HCT116 (cell line): ENCODE measurements around the gene KCND1. TPM values are rescaled to one million over a fixed set of nuclear protein-coding genes. Genes with fewer than 3 reads are reported as not detected.

Experiments used
- ATAC-seq: fragments of 200-7000 bp; cut with Tn5 transposase; 2 replicates; pipeline ENCODE4 v1.9.1; 2020; ENCODE audit warnings: mild to moderate bottlenecking, moderate library complexity
- BruUV-seq: library from RNA; stranded (reverse); fragments of 400-500 nt; replicated peaks from 2 replicates; lab custom pipeline; 2021; lab: Mats Ljungman, UMichigan
- CTCF ChIA-PET: fragments of 300-600 bp; sonication (Branson Sonifier 250); formaldehyde crosslinking; loops from one replicate; lab custom pipeline; 2021; ENCODE audit warnings: antibody characterized with exemption; lab: Charles Lee
- POLR2A ChIA-PET: fragments of 300-600, 350-600 bp; sonication (Branson Sonifier 250); formaldehyde crosslinking; loops from one replicate; lab custom pipeline; 2021; ENCODE audit warnings: antibody characterized with exemption; lab: Charles Lee
- RAD21 ChIA-PET, 2 experiments: fragments of 300-600 bp; sonication (Branson Sonifier 250); formaldehyde crosslinking; loops; one replicate each; lab custom pipeline; 2023; ENCODE audit warnings: low total read pairs in 2 of 2; ENCODE audit not compliant: uncharacterized antibody in 2 of 2, unreplicated experiment in 2 of 2, low non-redundant PET in 1 of 2; lab: Charles Lee
- DNase-seq: peaks from one replicate; pipeline ENCODE4 v3.0.0-alpha.2; 2010; ENCODE audit warnings: low read depth, low spot score
- H2AFZ ChIP-seq: fragments of 200-600 bp; shearing (Covaris generic), sonication (generic); 2 replicates; pipeline ENCODE4 v1.6.1; 2017; ENCODE audit warnings: low read depth, mixed run types, mixed read lengths, antibody characterized with exemption, low read length; ENCODE audit not compliant: poor library complexity, severe bottlenecking
- H3K27ac ChIP-seq: 2 replicates; pipeline ENCODE4 v1.5.1; 2012; ENCODE audit warnings: low read depth, low read length
- H3K27me3 ChIP-seq: fragments of 200-600 bp; sonication (generic); 2 replicates; pipeline ENCODE4 v1.6.1; 2016; ENCODE audit warnings: mixed run types, low read length, mixed read lengths; ENCODE audit not compliant: insufficient read depth
- H3K36me3 ChIP-seq, 2 experiments: fragments of 200-500 bp in 1 of 2; fragments of 200-600 bp in 1 of 2; sonication (Bioruptor generic) in 1 of 2; sonication (generic) in 1 of 2; 2 replicates each; pipeline versions ENCODE4 v1.5.1 to v1.6.1; 2014 to 2016; ENCODE audit warnings: low read length in 2 of 2, inconsistent platforms in 1 of 2, mixed read lengths in 1 of 2, mixed run types in 1 of 2; ENCODE audit not compliant: insufficient read depth in 2 of 2, control insufficient read depth in 1 of 2
- H3K4me1 ChIP-seq, 2 experiments: fragments of 200-600 bp in 1 of 2; sonication (generic) in 1 of 2; 2 replicates each; pipeline versions ENCODE4 v1.5.1 to v1.6.1; 2012 to 2017; ENCODE audit warnings: low read length in 2 of 2, inconsistent platforms in 1 of 2, mild to moderate bottlenecking in 1 of 2, mixed read lengths in 1 of 2, mixed run types in 1 of 2, moderate library complexity in 1 of 2; ENCODE audit not compliant: insufficient read depth in 2 of 2, control insufficient read depth in 1 of 2
- H3K4me2 ChIP-seq: fragments of 200-600 bp; sonication (generic); 2 replicates; pipeline ENCODE4 v1.6.1; 2017; ENCODE audit warnings: mixed run types, low read length, mixed read lengths
- H3K4me3 ChIP-seq, 2 experiments: fragments of 200-600 bp in 1 of 2; sonication (generic) in 1 of 2; replicated peaks in 1 of 2; 2 replicates each; pipeline ENCODE4 v1.5.1; 2011 to 2016; ENCODE audit warnings: low read length in 2 of 2, control low read depth in 1 of 2, low read depth in 1 of 2, mild to moderate bottlenecking in 1 of 2, mixed read lengths in 1 of 2, mixed run types in 1 of 2
- H3K79me2 ChIP-seq: fragments of 200-600 bp; sonication (generic); 2 replicates; pipeline ENCODE4 v1.6.1; 2017; ENCODE audit warnings: mild to moderate bottlenecking, mixed run types, low read length, moderate library complexity, mixed read lengths; ENCODE audit not compliant: insufficient read depth
- H3K9ac ChIP-seq: fragments of 200-600 bp; sonication (generic); 2 replicates; pipeline ENCODE4 v1.6.1; 2016; ENCODE audit warnings: low read length, mixed read lengths
- H3K9me2 ChIP-seq: fragments of 200-600 bp; sonication (generic), shearing (Covaris generic); 2 replicates; pipeline ENCODE4 v1.6.1; 2017; ENCODE audit warnings: mixed run types, mild to moderate bottlenecking, moderate library complexity; ENCODE audit not compliant: insufficient read depth
- H3K9me3 ChIP-seq, 2 experiments: fragments of 200-500 bp in 1 of 2; fragments of 200-600 bp in 1 of 2; sonication (Bioruptor generic) in 1 of 2; sonication (generic) in 1 of 2; 2 replicates each; pipeline ENCODE4 v1.6.1; 2014 to 2017; ENCODE audit warnings: low read length in 2 of 2, mixed read lengths in 2 of 2, inconsistent platforms in 1 of 2, low read depth in 1 of 2, mild to moderate bottlenecking in 1 of 2, mixed run types in 1 of 2, moderate library complexity in 1 of 2; ENCODE audit not compliant: control insufficient read depth in 1 of 2, insufficient read depth in 1 of 2
- H4K20me1 ChIP-seq: fragments of 200-600 bp; sonication (generic), shearing (Covaris generic); 2 replicates; pipeline ENCODE4 v1.6.1; 2017; ENCODE audit warnings: mixed run types, mild to moderate bottlenecking, moderate library complexity; ENCODE audit not compliant: insufficient read depth
- EGR1 ChIP-seq: IDR thresholded peaks from 2 replicates; pipeline ENCODE4 v1.6.1; 2012; ENCODE audit warnings: low read depth
- EZH2phosphoT487 ChIP-seq: fragments of 200-600 bp; IDR thresholded peaks from 2 replicates; pipeline ENCODE4 v1.6.1; 2018; ENCODE audit warnings: antibody characterized with exemption, borderline replicate concordance
- FOSL1 ChIP-seq: IDR thresholded peaks from 2 replicates; pipeline ENCODE4 v1.6.1; 2012; ENCODE audit warnings: low read depth
- POLR2AphosphoS5 ChIP-seq: IDR thresholded peaks from 2 replicates; pipeline ENCODE4 v1.6.1; 2011; ENCODE audit warnings: mild to moderate bottlenecking, low read depth, low read length, moderate library complexity
- SIN3A ChIP-seq: IDR thresholded peaks from 2 replicates; pipeline ENCODE4 v1.6.1; 2012; ENCODE audit warnings: low read depth
- SP1 ChIP-seq: IDR thresholded peaks from 2 replicates; pipeline ENCODE4 v1.6.1; 2012; ENCODE audit warnings: low read depth
- TCF7L2 ChIP-seq: IDR thresholded peaks from 2 replicates; pipeline ENCODE4 v1.7.0; 2011; ENCODE audit warnings: borderline replicate concordance, inconsistent platforms; ENCODE audit not compliant: insufficient read depth, insufficient read length; ENCODE audit errors: extremely low read depth
- intact Hi-C: fragments of 100-400 bp; cut with micrococcal nuclease; formaldehyde crosslinking; loops from 2 replicates; pipeline ENCODE4 v1.10.0; 2022
- total RNA-seq: library from RNA; stranded (reverse); gene quantifications from one replicate; pipeline ENCODE4 v1.2.1, GENCODE V29; 2021; ENCODE audit not compliant: unreplicated experiment
- TF ChIP-seq, protein P1 (sequence below): IDR thresholded peaks from 2 replicates; pipeline ENCODE4 v1.6.1; 2012
- TF ChIP-seq, protein P2 (sequence below): IDR thresholded peaks from 2 replicates; pipeline ENCODE4 v1.6.1; 2011; ENCODE audit warnings: mild to moderate bottlenecking, low read length, moderate library complexity; ENCODE audit not compliant: insufficient replicate concordance; ENCODE audit errors: extremely low read depth

The KCND1 gene
- total RNA-seq, 1 experiment from 2014 or later = 5.5 TPM

DNA sequence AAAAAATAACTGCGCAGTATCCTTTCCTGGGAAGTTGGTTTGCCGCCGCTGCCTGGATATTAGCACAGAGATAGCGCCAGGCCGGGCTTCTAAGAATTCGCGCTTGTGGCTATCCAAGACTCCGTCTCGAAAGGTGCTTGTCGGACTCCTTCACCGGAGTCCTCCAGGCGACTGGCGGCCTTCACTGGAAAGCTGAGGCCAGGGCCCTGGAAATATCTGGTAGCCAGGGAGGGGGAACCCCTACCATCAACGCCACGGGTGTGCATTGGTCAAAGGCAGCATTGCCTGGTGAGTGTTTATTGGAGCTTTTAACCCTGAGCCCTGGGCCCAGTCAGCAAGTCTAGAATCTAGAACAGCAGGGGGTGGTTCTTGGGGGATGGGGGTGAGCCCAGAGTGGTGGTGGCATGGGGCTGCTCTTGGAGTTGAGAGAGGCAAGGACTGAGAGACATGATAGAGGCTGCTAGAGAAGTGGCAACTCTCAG lies 52.2 kb downstream of the KCND1 start:
- no TSS peak for BruUV-seq
- CTCF ChIA-PET = no interaction called here

More for the DNA sequence above, 52.2 kb downstream of the KCND1 start:
- peak overlapping the region; percentile 79 for H3K4me2 ChIP-seq
- H3K36me3 ChIP-seq = peaks cover 3 to 6% of the 10 kb centered on the region in 2 experiments; a peak in 3 of 4 replicates
- ChIA-PET POLR2A (no interaction called here), RAD21 (no interaction called here)
- no peaks in the 10 kb centered on the region for H3K9me3 ChIP-seq
- ATAC-seq (no peak), DNase-seq (no peak)
- intact Hi-C loops = loop anchor here (2.0 to 5.0 kb wide), 2 partner anchors 37 to 157 kb away; partner anchors contain the start of genes GLOD5 and OTUD5
- TF ChIP-seq EGR1 (no peak), FOSL1 (no peak), SP1 (no peak), TCF7L2 (no peak), POLR2AphosphoS5 (no peak), EZH2phosphoT487 (no peak), SIN3A (no peak)
- TF ChIP-seq, protein P1, sequence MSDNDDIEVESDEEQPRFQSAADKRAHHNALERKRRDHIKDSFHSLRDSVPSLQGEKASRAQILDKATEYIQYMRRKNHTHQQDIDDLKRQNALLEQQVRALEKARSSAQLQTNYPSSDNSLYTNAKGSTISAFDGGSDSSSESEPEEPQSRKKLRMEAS = no peak
- TF ChIP-seq, protein P2, sequence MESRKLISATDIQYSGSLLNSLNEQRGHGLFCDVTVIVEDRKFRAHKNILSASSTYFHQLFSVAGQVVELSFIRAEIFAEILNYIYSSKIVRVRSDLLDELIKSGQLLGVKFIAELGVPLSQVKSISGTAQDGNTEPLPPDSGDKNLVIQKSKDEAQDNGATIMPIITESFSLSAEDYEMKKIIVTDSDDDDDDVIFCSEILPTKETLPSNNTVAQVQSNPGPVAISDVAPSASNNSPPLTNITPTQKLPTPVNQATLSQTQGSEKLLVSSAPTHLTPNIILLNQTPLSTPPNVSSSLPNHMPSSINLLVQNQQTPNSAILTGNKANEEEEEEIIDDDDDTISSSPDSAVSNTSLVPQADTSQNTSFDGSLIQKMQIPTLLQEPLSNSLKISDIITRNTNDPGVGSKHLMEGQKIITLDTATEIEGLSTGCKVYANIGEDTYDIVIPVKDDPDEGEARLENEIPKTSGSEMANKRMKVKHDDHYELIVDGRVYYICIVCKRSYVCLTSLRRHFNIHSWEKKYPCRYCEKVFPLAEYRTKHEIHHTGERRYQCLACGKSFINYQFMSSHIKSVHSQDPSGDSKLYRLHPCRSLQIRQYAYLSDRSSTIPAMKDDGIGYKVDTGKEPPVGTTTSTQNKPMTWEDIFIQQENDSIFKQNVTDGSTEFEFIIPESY = no peak
- H2AFZ ChIP-seq = no peak overlapping the region
- H4K20me1 ChIP-seq = no peaks in the 10 kb centered on the region
- H3K4me1 ChIP-seq = peaks cover 5 to 19% of the 10 kb centered on the region in 2 experiments; a peak in 2 of 4 replicates
- no peaks in the 10 kb centered on the region for H3K9me2 ChIP-seq
- H3K79me2 ChIP-seq = peaks cover 31% of the 10 kb centered on the region
- peak overlapping the region; percentile 35 for H3K27ac ChIP-seq
- H3K9ac ChIP-seq = no peak overlapping the region
- peak overlapping the region; percentile 22 to 69; a peak in 2 of 4 replicates for H3K4me3 ChIP-seq
- H3K27me3 ChIP-seq = no peaks in the 10 kb centered on the region
